WTC11 (cell line): Measurements from ENCODE around the gene UBAP2.

Experiments used
- FOXK1 ChIP-seq: sonication (generic); formaldehyde crosslinking; IDR thresholded peaks from 2 replicates; pipeline ENCODE4 v1.8.0; 2022; ENCODE audit warnings: mild to moderate bottlenecking, moderate library complexity, missing genetic modification reagents
- SP1 ChIP-seq: sonication (generic); formaldehyde crosslinking; conservative IDR thresholded peaks from 2 replicates; pipeline ENCODE4 v1.8.1; 2022; ENCODE audit warnings: missing genetic modification reagents
- TF ChIP-seq, protein P1 (sequence below): fragments of 200-600 bp; IDR thresholded peaks from 2 replicates; pipeline ENCODE4 v1.8.0; 2022; ENCODE audit warnings: antibody characterized with exemption
- TF ChIP-seq, protein P2 (sequence below): sonication (generic); formaldehyde crosslinking; IDR thresholded peaks from 2 replicates; pipeline ENCODE4 v1.8.0; 2022; ENCODE audit warnings: mild to moderate bottlenecking, missing genetic modification reagents

DNA sequence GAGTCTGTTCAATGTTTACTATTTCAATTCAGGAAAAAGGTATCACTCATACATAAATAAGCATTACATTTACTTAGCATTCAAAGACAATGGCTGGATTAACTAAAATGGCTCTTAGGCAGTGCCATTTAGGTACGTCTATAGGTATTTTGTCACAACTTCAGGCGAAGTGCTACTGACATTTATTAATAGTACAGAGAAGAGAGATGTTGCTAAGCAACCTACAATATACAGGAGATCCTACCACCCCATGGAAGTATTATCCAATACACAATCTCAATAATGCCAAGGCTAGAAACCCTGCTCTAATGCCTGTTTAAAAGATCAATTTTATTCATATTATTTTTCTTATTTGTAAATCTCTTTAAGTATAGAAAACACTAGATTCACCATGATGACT, 76.0 kb downstream of the UBAP2 start:
- TF ChIP-seq, protein P1, sequence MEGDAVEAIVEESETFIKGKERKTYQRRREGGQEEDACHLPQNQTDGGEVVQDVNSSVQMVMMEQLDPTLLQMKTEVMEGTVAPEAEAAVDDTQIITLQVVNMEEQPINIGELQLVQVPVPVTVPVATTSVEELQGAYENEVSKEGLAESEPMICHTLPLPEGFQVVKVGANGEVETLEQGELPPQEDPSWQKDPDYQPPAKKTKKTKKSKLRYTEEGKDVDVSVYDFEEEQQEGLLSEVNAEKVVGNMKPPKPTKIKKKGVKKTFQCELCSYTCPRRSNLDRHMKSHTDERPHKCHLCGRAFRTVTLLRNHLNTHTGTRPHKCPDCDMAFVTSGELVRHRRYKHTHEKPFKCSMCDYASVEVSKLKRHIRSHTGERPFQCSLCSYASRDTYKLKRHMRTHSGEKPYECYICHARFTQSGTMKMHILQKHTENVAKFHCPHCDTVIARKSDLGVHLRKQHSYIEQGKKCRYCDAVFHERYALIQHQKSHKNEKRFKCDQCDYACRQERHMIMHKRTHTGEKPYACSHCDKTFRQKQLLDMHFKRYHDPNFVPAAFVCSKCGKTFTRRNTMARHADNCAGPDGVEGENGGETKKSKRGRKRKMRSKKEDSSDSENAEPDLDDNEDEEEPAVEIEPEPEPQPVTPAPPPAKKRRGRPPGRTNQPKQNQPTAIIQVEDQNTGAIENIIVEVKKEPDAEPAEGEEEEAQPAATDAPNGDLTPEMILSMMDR: no peak
- TF ChIP-seq FOXK1: no peak
- TF ChIP-seq, protein P2, sequence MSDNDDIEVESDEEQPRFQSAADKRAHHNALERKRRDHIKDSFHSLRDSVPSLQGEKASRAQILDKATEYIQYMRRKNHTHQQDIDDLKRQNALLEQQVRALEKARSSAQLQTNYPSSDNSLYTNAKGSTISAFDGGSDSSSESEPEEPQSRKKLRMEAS: no peak
- no peak for TF ChIP-seq SP1 (CRISPR knock-in tag)
